CD4-positive, alpha-beta T cell (primary cell): Measurements from ENCODE around the gene GLB1L. TPM values are rescaled to one million over a fixed set of nuclear protein-coding genes. Genes with fewer than 3 reads are reported as not detected.

Source experiments
- ATAC-seq: fragments of 200-7000 bp; cut with Tn5 transposase; one replicate; pipeline ENCODE4 v1.10.0; 2022; ENCODE audit warnings: mild to moderate bottlenecking; ENCODE audit not compliant: poor library complexity
- CTCF ChIA-PET: fragments of 350-600 bp; sonication (Branson Sonifier 250); formaldehyde crosslinking; loops from one replicate; lab custom pipeline; 2021; ENCODE audit warnings: antibody characterized with exemption, inconsistent platforms; lab: Charles Lee
- POLR2A ChIA-PET: fragments of 350-600 bp; sonication (Branson Sonifier 250); formaldehyde crosslinking; loops from one replicate; lab custom pipeline; 2021; ENCODE audit warnings: antibody characterized with exemption, inconsistent platforms; lab: Charles Lee
- DNase-seq, 14 experiments: peaks; one replicate each; pipeline ENCODE4 v3.0.0-alpha.2; 2013 to 2020; ENCODE audit warnings: mixed read lengths in 2 of 14
- H3K27ac ChIP-seq, 2 donors: one replicate each; pipeline versions ENCODE4 v1.5.1 to v1.7.0; 2013; ENCODE audit warnings: low read length in 2 of 2, low read depth in 1 of 2, mild to moderate bottlenecking in 1 of 2
- H3K27me3 ChIP-seq, 2 experiments: 1 replicate in 1 of 2; 2 replicates in 1 of 2; pipeline versions ENCODE4 v1.6.1 to v1.7.0; 2013; ENCODE audit warnings: low read length in 2 of 2, control low read depth in 1 of 2, mild to moderate bottlenecking in 1 of 2, moderate library complexity in 1 of 2; ENCODE audit not compliant: insufficient read depth in 2 of 2, control insufficient read depth in 1 of 2
- H3K36me3 ChIP-seq: one replicate; pipeline ENCODE4 v1.6.1; 2013; ENCODE audit warnings: low read length, control low read depth; ENCODE audit not compliant: insufficient read depth
- H3K4me1 ChIP-seq: one replicate; pipeline ENCODE4 v1.6.1; 2013; ENCODE audit warnings: low read length, control low read depth; ENCODE audit not compliant: insufficient read depth
- H3K4me3 ChIP-seq: one replicate; pipeline ENCODE4 v1.5.1; 2013; ENCODE audit warnings: mild to moderate bottlenecking, low read length, moderate library complexity
- H3K9me3 ChIP-seq, 2 experiments: 1 replicate in 1 of 2; 2 replicates in 1 of 2; pipeline versions ENCODE4 v1.6.1 to v1.7.0; 2013; ENCODE audit warnings: low read length in 2 of 2, mild to moderate bottlenecking in 2 of 2, control low read depth in 1 of 2, moderate library complexity in 1 of 2; ENCODE audit not compliant: control insufficient read depth in 1 of 2, insufficient read depth in 1 of 2
- H3K27ac Mint-ChIP-seq: one replicate; pipeline ENCODE4 v1.8.0; 2020; ENCODE audit warnings: mixed read lengths
- H3K27me3 Mint-ChIP-seq: one replicate; pipeline ENCODE4 v1.8.0; 2021; ENCODE audit warnings: mixed read lengths
- H3K36me3 Mint-ChIP-seq: one replicate; pipeline ENCODE4 v1.8.0; 2021; ENCODE audit warnings: low read depth, mixed read lengths
- H3K4me1 Mint-ChIP-seq: one replicate; pipeline ENCODE4 v1.8.0; 2021; ENCODE audit warnings: low read depth, mixed read lengths
- H3K4me3 Mint-ChIP-seq: one replicate; pipeline ENCODE4 v1.8.0; 2020; ENCODE audit warnings: mild to moderate bottlenecking, mixed read lengths
- H3K9me3 Mint-ChIP-seq: one replicate; pipeline ENCODE4 v1.8.0; 2020; ENCODE audit warnings: mixed read lengths
- intact Hi-C, 2 experiments: fragments of 100-400 bp; cut with DNase I in 1 of 2; cut with micrococcal nuclease in 1 of 2; formaldehyde crosslinking; loops; one replicate each; pipeline versions ENCODE4 v1.15.1 to v1.9.0; 2023 to 2025; cut with DNase I, micrococcal nuclease
- total RNA-seq, 174 experiments: library from RNA in 2 of 174; stranded (reverse) in 2 of 174; gene quantifications; one replicate each; pipeline ENCODE4 v1.2.3 and lab custom pipeline; 2021 to 2026
- TF ChIP-seq, protein P1 (sequence below): fragments of 200-600 bp; IDR thresholded peaks from one replicate; pipeline ENCODE4 v1.8.0; 2022; ENCODE audit warnings: antibody characterized with exemption, mild to moderate bottlenecking

GLB1L gene
- total RNA-seq, 2 experiments from 2014 or later = 2.4 to 3.0 TPM

- Histone ChIP-seq H3K4me3 (peak overlapping the region; percentile 88), H3K4me1 (peaks cover 63% of the 10 kb centered on the region), H3K9me3 (no peaks in the 10 kb centered on the region), H3K27me3 (no peaks in the 10 kb centered on the region), H3K36me3 (peaks cover 44% of the 10 kb centered on the region), H3K27ac (peak overlapping the region; percentile 71 to 87)
- ATAC-seq = no peak
- Mint-ChIP-seq H3K36me3 (peaks cover 66% of the 10 kb centered on the region), H3K27me3 (no peaks in the 10 kb centered on the region), H3K9me3 (no peaks in the 10 kb centered on the region), H3K4me3 (peak overlapping the region; percentile 88), H3K4me1 (peaks cover 63% of the 10 kb centered on the region), H3K27ac (peak overlapping the region; percentile 96)
- TF ChIP-seq, protein P1, sequence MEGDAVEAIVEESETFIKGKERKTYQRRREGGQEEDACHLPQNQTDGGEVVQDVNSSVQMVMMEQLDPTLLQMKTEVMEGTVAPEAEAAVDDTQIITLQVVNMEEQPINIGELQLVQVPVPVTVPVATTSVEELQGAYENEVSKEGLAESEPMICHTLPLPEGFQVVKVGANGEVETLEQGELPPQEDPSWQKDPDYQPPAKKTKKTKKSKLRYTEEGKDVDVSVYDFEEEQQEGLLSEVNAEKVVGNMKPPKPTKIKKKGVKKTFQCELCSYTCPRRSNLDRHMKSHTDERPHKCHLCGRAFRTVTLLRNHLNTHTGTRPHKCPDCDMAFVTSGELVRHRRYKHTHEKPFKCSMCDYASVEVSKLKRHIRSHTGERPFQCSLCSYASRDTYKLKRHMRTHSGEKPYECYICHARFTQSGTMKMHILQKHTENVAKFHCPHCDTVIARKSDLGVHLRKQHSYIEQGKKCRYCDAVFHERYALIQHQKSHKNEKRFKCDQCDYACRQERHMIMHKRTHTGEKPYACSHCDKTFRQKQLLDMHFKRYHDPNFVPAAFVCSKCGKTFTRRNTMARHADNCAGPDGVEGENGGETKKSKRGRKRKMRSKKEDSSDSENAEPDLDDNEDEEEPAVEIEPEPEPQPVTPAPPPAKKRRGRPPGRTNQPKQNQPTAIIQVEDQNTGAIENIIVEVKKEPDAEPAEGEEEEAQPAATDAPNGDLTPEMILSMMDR = no peak
- DNase-seq = peak in 6 of 14 experiments; percentile 14 to 57 (median 24)
- POLR2A ChIA-PET = interaction anchor here (1.3 to 10.1 kb wide), 11 partner anchors 7 to 136 kb away, joined by 5 to 202 read pairs (median 47); partner anchors contain the start of genes ABCB6, ANKZF1, ATG9A and CNPPD1
- intact Hi-C loops = loop anchor here (2.0 to 10.0 kb wide), 3 partner anchors 35 to 688 kb away; partner anchors contain the start of genes ABCB6 (in 2 of the 2), CNOT9 (in 1 of the 2) and USP37 (in 1 of the 2)
- CTCF ChIA-PET = interaction anchor here (0.6 to 8.4 kb wide), 8 partner anchors 22 to 247 kb away, joined by 3 to 97 read pairs (median 6); partner anchors contain the start of genes ANKZF1, ATG9A, DNAJB2 and NHEJ1
Measured at GRCh38 chr2:219252570-219252899, 7.3 kb upstream of the GLB1L start.

DNA sequence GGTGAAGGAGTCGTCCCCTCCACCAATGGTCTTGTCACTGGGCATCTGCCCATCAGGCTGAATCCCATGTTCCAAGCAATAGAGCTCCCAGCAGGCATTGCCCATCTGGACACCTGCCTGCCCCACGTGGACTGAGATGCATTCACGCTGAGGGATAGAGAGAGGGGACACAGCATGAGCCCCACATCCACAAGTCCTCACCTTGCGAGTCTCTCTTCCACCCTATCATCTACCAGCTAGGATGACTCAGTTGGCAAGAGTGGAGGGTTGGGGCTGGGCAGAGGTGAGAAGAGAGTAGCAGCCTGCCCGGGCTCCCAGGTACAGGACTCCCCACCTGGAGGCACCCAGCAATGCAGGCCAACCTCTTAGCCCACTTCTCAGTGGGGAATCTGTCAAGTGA is 6.8 kb upstream of the GLB1L start:
- Histone ChIP-seq H3K27me3 (no peaks in the 10 kb centered on the region), H3K27ac (peak overlapping the region; percentile 71 to 87), H3K36me3 (peaks cover 44% of the 10 kb centered on the region), H3K4me3 (peak overlapping the region; percentile 88), H3K9me3 (no peaks in the 10 kb centered on the region), H3K4me1 (peaks cover 68% of the 10 kb centered on the region)
- Mint-ChIP-seq H3K4me1 (peaks cover 68% of the 10 kb centered on the region), H3K9me3 (no peaks in the 10 kb centered on the region), H3K36me3 (peaks cover 68% of the 10 kb centered on the region), H3K27me3 (no peaks in the 10 kb centered on the region), H3K27ac (peak overlapping the region; percentile 96), H3K4me3 (peak overlapping the region; percentile 88)
- ATAC-seq = no peak
- CTCF ChIA-PET = interaction anchor here (0.6 to 8.4 kb wide), 9 partner anchors 22 to 247 kb away, joined by 3 to 97 read pairs (median 4); partner anchors contain the start of genes ANKZF1, ATG9A, DNAJB2 and NHEJ1
- DNase-seq = peak in 6 of 14 experiments; percentile 24 to 65 (median 30)
- TF ChIP-seq, protein P1 = no peak
- intact Hi-C loops = loop anchor here (2.0 to 10.0 kb wide), 3 partner anchors 35 to 687 kb away; partner anchors contain the start of genes ABCB6 (in 2 of the 2), CNOT9 (in 1 of the 2) and USP37 (in 1 of the 2)
- POLR2A ChIA-PET = interaction anchor here (1.3 to 10.1 kb wide), 10 partner anchors 9 to 136 kb away, joined by 5 to 202 read pairs (median 43); partner anchors contain the start of genes ABCB6, ANKZF1, ATG9A and CNPPD1

GRCh38 chr2:219251656-219252055 is 6.4 kb upstream of the GLB1L start:
- Histone ChIP-seq H3K9me3 (no peaks in the 10 kb centered on the region), H3K4me1 (peaks cover 72% of the 10 kb centered on the region), H3K4me3 (peak overlapping the region; percentile 88), H3K27me3 (no peaks in the 10 kb centered on the region), H3K27ac (peak overlapping the region; percentile 71 to 87), H3K36me3 (peaks cover 44% of the 10 kb centered on the region)
- Mint-ChIP-seq H3K4me3 (peak overlapping the region; percentile 88), H3K36me3 (peaks cover 68% of the 10 kb centered on the region), H3K27ac (peak overlapping the region; percentile 96), H3K27me3 (no peaks in the 10 kb centered on the region), H3K9me3 (no peaks in the 10 kb centered on the region), H3K4me1 (peaks cover 72% of the 10 kb centered on the region)
- CTCF ChIA-PET = interaction anchor here (0.6 to 8.4 kb wide), 8 partner anchors 21 to 92 kb away, joined by 3 to 97 read pairs (median 6); partner anchors contain the start of genes ANKZF1, ATG9A, DNAJB2 and NHEJ1
- POLR2A ChIA-PET = interaction anchor here (1.5 to 10.1 kb wide), 7 partner anchors 23 to 136 kb away, joined by 7 to 202 read pairs (median 48); partner anchors contain the start of genes ABCB6, ANKZF1, ATG9A and CNPPD1
- no peak for DNase-seq
- intact Hi-C loops = loop anchor here (2.0 to 10.0 kb wide), 3 partner anchors 34 to 687 kb away; partner anchors contain the start of genes ABCB6 (in 2 of the 2), CNOT9 (in 1 of the 2) and USP37 (in 1 of the 2)
- ATAC-seq = no peak
- TF ChIP-seq, protein P1 = no peak
